ENCODE data around the gene LY6G5C. TPM values are rescaled to one million over a fixed set of nuclear protein-coding genes. Genes with fewer than 3 reads are reported as not detected.

LY6G5C gene
- total and polyA plus RNA-seq, 2 of the 13 experiments (the other 11 are each of a cell fraction or from before 2014, with no cell fraction given) = 0.33 to 0.55 TPM

DNA sequence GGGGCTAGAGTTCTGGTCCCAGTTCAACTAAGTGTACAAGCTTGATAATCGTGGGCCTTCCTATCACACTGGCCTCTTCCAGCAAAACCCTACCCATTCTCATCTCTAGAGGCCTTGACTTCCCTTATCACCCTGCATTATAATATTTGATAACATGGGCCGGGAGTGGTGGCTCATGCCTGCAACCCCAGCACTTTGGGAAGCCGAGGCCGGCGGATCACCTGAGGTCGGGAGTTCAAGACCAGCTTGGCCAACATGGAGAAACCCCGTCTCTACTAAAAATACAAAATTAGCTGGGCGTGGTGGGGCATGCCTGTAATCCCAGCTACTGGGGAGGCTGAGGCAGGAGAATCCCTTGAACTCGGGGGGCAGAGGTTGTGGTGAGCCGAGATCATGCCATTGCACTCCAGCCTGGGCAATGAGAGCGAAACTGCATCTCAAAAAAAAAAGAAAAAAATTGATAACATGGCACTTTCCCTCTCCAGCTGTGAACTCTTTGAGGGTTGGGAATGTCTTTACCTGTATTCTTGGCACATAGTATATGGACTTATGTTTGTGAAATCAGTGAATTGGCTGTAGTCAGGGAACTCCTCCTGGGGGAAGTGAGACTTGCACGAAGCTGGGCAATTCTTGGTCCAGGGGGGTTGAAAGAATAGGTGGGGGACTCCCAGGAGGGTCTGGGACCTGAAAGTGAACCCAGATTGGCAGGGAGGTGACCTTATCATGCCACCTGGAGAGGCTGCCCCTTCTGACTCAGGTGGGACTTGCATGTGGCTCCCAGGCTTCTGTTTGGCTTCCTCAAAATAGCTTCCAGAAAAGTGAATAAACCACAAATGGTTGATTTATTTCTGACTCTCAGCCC is 19.4 kb downstream of the LY6G5C start (continued):
- TF ChIP-seq GLI4 (CRISPR knock-in tag; IDR thresholded peaks at IDR 0.05; ENCODE audit: borderline replicate concordance) (no peak), ZNF468 (CRISPR knock-in tag; IDR thresholded peaks at IDR 0.05) (no peak), ZSCAN21 (CRISPR knock-in tag; IDR thresholded peaks at IDR 0.05; ENCODE audit: borderline replicate concordance) (no peak), ZNF780A (CRISPR knock-in tag; IDR thresholded peaks at IDR 0.05) (no peak), SAFB2 (CRISPR knock-in tag; IDR thresholded peaks at IDR 0.05; ENCODE audit: borderline replicate concordance, low read depth) (no peak), ZFP91 (CRISPR knock-in tag; IDR thresholded peaks at IDR 0.05; ENCODE audit: borderline replicate concordance) (0 out of 2 replicates have a peak, but pooled peaks have one; percentile 14), PHF20 (CRISPR knock-in tag; IDR thresholded peaks at IDR 0.05) (no peak), ZNF556 (CRISPR knock-in tag; IDR thresholded peaks at IDR 0.05; ENCODE audit: borderline replicate concordance) (no peak), NONO (IDR thresholded peaks at IDR 0.05) (no peak), NONO (CRISPR knock-in tag; conservative IDR thresholded peaks at IDR 0.05) (0 out of 2 replicates have a peak, but pooled peaks have one; percentile 2), ZBTB46 (CRISPR knock-in tag; IDR thresholded peaks at IDR 0.05; ENCODE audit: borderline replicate concordance) (no peak), HNRNPK (IDR thresholded peaks at IDR 0.05; ENCODE audit: low read depth, low read length, poor library complexity, severe bottlenecking) (no peak), IRF2 (CRISPR knock-in tag; IDR thresholded peaks at IDR 0.05) (no peak), NFKBIZ (CRISPR knock-in tag; IDR thresholded peaks at IDR 0.05) (no peak), NBN (conservative IDR thresholded peaks at IDR 0.05) (no peak), THAP8 (CRISPR knock-in tag; IDR thresholded peaks at IDR 0.05; ENCODE audit: borderline replicate concordance) (no peak), ZNF335 (CRISPR knock-in tag; IDR thresholded peaks at IDR 0.05) (no peak), SSRP1 (CRISPR knock-in tag; IDR thresholded peaks at IDR 0.05) (peak; percentile 48), EP300 (IDR thresholded peaks at IDR 0.05; ENCODE audit: low read depth in 2 of 2, low read length in 2 of 2) (no peak), EP300 (CRISPR knock-in tag; IDR thresholded peaks at IDR 0.05; ENCODE audit: borderline replicate concordance) (no peak), ZFP36L2 (CRISPR knock-in tag; IDR thresholded peaks at IDR 0.05) (no peak), ZFP1 (CRISPR knock-in tag; IDR thresholded peaks at IDR 0.05) (no peak), MYNN (CRISPR knock-in tag; IDR thresholded peaks at IDR 0.05; ENCODE audit: low read depth) (no peak), THRA (CRISPR knock-in tag; IDR thresholded peaks at IDR 0.05; ENCODE audit: borderline replicate concordance) (no peak)
